LoVo (cell line): ENCODE results near the gene MAPK6.
"Not testable (repeated sequence)": the region's sequence is repeated elsewhere in the genome, so short reads cannot be mapped to it uniquely, and the experiment has no call there.

Source experiments
- DNase-seq: peaks from one replicate; pipeline ENCODE4 v3.0.0-alpha.2; 2016; ENCODE audit warnings: low spot score

Gene MAPK6

GRCh38 chr15:52080706-52081392 is 61.8 kb downstream of the MAPK6 start:
- DNase-seq: no peak

- DNase-seq: no peak
Measured at GRCh38 chr15:52082197-52083036, 63.4 kb downstream of the MAPK6 start.

GRCh38 chr15:52083037-52083359 is 64.0 kb downstream of the MAPK6 start:
- DNase-seq: not testable (repeated sequence)

- DNase-seq: no peak
Measured at GRCh38 chr15:52083603-52084002, 64.6 kb downstream of the MAPK6 start.

DNA sequence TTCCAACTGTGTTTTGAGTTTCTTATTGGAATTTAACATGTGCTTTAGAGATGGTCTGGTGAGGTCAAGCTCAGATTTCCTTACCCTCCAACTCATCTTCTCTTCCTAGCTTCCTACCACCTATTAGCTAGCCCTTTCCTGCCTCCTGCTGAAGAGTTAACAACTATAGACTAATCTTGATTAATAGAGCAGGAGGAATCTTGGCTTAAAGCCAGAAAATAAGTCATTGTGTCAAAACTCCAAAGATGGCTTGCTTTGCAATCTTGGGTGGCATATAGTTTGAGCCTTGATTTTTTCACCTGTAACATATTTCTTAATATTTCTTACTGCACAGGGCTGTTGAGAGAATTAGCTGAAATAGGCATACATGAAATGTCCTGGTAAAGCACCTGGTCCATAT is 66.3 kb downstream of the MAPK6 start:
- DNase-seq: no peak

- DNase-seq: no peak
Measured at GRCh38 chr15:52086011-52086786, 67.2 kb downstream of the MAPK6 start.

- no peak for DNase-seq
Measured at GRCh38 chr15:52090193-52090592, 71.2 kb downstream of the MAPK6 start.

DNA sequence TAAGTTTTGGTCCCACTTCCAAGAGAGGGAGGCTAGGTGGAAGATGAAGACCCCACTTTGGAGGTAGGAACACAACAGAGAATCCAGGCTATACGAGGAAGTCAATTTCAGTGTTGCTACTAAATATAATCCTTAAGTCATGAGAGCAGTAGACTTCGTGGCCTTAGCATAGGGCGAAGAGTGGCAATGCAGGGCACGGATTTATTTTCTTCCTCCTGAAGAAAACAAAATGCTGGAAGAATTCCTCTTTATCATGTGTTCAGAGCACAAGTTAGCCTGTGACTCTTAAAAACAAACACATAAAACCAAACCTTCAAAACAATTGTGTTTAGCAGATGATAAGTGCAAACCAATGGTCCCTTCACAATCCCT is 74.1 kb downstream of the MAPK6 start:
- no peak for DNase-seq

DNA sequence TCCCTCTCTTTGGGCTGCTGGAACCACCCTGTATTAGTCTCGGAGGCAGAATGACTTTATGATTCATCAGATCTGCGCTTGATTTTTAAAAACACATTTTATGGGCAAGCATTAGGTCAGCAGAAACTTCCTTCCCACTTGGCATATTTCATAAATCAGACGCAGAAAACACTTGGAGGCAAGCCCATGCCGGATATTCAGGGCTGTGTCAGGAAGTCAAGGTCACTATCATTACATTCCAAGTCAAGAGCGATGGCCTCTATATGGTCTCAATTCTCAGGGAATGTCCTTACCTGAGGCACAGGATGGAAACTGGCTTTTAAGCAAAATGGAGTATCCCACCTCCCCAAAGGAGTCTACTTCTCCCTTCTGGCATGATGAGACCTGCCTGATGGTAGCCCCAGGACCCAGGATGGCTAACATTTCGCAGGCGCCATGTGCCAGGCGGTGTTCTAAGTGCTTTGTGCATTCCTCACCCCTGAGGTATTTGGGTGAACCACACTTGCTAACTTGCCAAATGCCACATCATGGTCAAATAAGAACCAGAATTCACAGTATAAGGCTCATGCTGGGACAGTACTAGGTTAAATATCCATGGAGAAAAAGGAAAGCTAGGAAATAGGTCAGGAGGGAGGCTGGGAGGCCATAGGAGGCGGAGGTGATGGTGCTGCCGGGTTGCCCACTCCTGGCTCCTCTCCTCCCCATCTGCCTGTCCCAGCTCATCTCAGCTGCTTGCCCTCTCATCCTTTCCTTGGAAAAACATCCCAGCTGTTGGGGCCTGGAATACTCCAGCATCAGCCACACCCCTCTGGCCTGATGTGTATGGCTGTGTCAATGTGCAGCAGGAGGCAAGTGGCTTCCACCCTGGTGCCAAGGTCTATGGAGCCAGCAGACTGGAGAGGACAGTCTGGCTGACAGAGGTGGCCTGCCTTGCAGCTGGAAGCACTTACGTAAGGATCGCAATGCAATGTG is 74.8 kb downstream of the MAPK6 start:
- DNase-seq: peak; percentile 86

DNA sequence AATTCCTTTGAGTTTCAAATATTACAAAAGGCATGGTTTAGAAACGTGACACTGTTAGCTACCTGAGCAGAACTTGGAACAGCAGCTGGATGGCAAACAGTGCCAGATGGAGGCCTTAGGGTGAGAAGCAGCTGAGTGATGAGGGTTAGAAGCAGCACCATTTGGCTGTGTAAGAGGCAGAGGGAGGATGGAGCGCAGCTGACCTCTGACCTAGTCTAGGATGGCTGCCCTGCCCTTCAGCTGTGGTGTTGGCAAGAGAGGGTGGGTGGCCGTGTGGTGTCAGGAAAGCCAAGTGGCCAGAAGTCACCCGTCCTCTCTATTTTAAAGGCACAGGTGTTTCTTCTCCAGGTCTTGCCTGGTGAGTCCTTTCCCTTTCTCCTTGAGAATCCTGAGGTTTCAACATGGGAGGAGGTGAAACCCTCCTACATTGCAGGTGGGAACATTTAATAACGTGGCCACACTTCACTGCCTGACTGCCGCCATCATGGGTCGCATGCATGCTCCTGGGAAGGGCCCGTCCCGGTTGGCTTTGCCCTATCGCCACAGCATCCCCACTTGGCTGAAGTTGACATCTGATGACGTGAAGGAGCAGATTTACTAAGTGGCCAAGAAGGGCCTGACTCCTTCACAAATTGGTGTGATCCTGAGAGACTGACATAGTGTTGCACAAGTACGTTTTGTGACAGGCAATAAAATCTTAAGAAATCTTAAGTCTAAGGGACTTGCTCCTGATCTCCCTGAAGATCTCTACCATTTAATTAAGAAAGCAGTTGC is 76.0 kb downstream of the MAPK6 start:
- DNase-seq: no peak

- peak; percentile 87 for DNase-seq
Measured at GRCh38 chr15:52095597-52096262, 76.7 kb downstream of the MAPK6 start.

- DNase-seq: not testable (repeated sequence)
Measured at GRCh38 chr15:52096536-52096935, 77.5 kb downstream of the MAPK6 start.

DNA sequence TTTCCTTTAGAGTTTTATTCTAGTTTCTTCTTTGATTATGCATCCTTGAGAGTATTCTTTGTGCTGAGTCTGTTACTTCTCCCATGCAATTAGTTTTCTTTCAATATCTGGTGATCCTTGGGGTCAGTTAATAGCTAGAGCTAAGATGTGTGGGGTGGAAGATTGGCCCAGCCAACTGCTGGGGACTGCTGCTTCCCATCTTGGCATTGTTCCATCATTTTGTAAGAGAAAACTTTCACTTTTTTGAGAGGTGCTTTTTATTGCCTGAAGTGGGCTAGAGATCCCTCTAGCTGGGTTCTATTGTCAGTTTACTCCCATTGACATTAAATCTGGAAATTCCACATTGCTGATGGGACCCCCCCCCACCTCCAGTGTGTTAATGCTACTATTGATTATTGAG is 78.2 kb downstream of the MAPK6 start:
- DNase-seq: peak; percentile 46

- DNase-seq: no peak
Measured at GRCh38 chr15:52098323-52098722, 79.3 kb downstream of the MAPK6 start.

DNA sequence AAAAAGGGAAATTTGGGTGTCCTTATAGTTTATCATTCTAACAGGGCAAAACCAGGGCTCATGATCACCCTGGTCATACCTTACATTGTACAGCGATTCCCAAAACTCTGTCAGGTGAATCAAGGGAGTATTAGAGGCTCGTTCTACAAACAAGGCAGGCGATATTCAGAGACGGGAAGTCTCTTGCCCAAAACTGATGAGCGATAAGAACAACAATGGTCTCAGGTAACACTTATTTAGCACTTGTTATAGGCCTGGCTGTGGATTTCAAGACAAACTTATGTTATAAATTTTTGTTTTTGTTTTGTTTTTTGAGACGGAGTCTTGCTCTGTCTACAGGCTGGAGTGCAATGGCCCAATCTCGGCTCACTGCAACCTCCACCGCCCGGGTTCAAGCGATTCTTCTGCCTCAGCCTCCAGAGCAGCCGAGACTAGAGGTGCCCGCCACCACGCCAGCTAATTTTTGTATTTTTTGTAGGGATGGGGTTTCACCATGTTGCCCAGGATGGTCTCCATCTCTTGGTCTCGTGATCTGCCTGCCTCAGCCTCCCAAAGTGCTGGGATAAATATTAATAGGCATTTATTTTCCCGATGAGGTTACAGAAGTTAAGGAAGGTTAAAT is 80.7 kb downstream of the MAPK6 start:
- no peak for DNase-seq

DNA sequence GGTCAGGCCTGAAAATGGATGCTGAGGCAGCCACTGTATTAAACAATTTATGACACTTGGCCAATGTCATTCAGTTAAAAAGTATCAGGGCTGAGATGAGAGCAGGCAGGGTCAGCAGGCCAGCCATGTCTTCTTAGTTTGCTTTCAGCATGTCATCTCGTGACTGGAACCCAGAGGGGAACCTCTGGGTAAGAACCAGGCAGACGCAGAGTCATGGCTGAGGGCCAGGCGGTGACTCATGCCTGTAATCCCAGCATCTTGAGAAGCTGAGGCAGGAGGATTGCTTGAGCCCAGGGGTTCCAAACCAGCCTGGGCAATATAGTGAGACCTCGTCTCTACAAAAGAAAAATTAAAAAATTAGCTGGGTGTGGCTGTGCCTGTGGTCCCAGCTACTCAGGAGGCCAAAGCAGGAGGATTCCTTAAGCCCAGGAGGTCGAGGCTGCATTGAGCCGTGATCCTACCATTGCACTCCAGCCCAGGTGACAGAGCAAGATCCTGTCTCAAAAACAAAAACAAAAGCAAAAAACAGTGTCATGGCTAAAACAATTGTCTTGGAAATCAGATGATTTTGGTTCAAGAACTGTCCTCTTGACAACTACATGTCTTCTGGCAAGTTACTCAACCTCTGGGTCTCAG is 81.9 kb downstream of the MAPK6 start:
- DNase-seq: peak; percentile 84

DNA sequence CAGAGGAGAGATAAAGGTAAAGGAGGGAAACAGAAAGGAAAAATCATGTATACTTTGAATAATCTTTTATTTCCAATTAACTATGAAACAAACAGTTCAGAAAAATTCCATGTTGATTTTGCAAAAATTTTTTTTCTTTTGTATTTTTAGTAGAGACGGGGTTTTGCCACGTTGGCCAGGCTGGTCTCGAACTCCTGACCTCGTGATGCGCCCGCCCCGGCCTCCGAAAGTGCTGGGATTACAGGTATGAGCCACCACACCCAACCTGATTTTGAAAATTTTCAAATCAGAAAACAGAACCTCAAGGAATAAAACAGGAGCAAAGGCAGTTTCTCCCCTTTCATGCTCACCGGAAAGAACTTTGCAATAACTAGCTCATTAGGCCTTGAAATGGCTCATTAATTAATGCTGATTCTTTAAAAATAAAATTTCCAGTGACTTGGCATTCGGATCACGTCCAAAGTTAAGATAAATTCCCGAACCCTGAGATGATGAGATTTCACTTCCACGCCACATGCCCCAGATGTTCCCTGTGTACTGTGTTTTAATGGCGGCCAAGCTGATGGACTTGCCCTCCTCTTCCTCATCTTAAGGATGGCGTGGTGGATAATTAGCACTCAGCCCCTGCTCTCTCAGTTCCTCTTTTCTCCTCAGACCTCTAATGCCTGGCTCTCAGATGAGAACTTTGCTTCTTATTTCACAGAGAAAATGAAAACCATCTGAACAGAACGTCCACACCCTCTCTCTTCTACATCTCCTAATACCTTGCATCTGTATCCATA is 82.7 kb downstream of the MAPK6 start:
- DNase-seq: no peak

- DNase-seq: no peak
Measured at GRCh38 chr15:52102463-52102862, 83.4 kb downstream of the MAPK6 start.
